SK-MEL-5 (cell line): ENCODE measurements around the gene GOLGB1. TPM values are rescaled to one million over a fixed set of nuclear protein-coding genes. Genes with fewer than 3 reads are reported as not detected.
"Not testable (repeated sequence)": the region's sequence is repeated elsewhere in the genome, so short reads cannot be mapped to it uniquely, and the experiment has no call there.

ENCODE experiments used
- DNase-seq: peaks from one replicate; pipeline ENCODE4 v3.0.0-alpha.2; 2016; ENCODE audit warnings: low read depth, low spot score
- in situ Hi-C: cut with HindIII; loops from 2 replicates; pipeline ENCODE4 v1.10.0; 2016; ENCODE audit warnings: low sequenced_read_pairs, high pct_unique_total_duplicates, low pct_unique_long_range_greater_than_20kb
- polyA plus RNA-seq, 2 experiments: library from polyadenylated mRNA; depleted of rRNA; stranded (reverse); fragments of >200 nt; gene quantifications; 2 replicates each; pipeline ENCODE4 v1.2.3, GENCODE V29; 2015
- total RNA-seq: library from RNA; depleted of rRNA; stranded (reverse); fragments of >200 nt; shearing (Covaris generic); gene quantifications from 2 replicates; pipeline ENCODE4 v1.2.3, GENCODE V29; 2014; rRNA removed

The GOLGB1 gene
- total RNA-seq: 23.0 and 29.8 TPM in 2 replicates
- 9.3 and 12.6 TPM in 2 replicates for polyA plus RNA-seq (2015; cell fraction: cytosol; rRNA removed)
- polyA plus RNA-seq (2015; cell fraction: nucleus; rRNA removed): 67.6 and 79.7 TPM in 2 replicates

- in situ Hi-C loops: no loop called here
- DNase-seq: peak; percentile 100
These were observed at the start of gene GOLGB1 for GRCh38 chr3:121749276-121750086. GOLGB1 (minus strand) TSS chr3:121749741; CDS start chr3:121730971, 18,770 bp downstream.

- no peak for DNase-seq
These were observed 47.4 kb upstream of the GOLGB1 start for GRCh38 chr3:121796970-121797369.

GRCh38 chr3:121794264-121794983 lies 44.9 kb upstream of the GOLGB1 start:
- in situ Hi-C loops: no loop called here
- DNase-seq: no peak

More at GRCh38 chr3:121796970-121797369, 47.4 kb upstream of the GOLGB1 start:
- in situ Hi-C loops: no loop called here

GRCh38 chr3:121793078-121793477 lies 43.5 kb upstream of the GOLGB1 start:
- DNase-seq: no peak
- in situ Hi-C loops: no loop called here

- DNase-seq: no peak
- in situ Hi-C loops: no loop called here
These were observed 36.9 kb upstream of the GOLGB1 start for GRCh38 chr3:121786485-121786884.

GRCh38 chr3:121782784-121783183 lies 33.2 kb upstream of the GOLGB1 start:
- not testable (repeated sequence) for DNase-seq

GRCh38 chr3:121781611-121782010 lies 32.1 kb upstream of the GOLGB1 start:
- DNase-seq: no peak
- in situ Hi-C loops: no loop called here

More at GRCh38 chr3:121782784-121783183, 33.2 kb upstream of the GOLGB1 start:
- in situ Hi-C loops: not testable (repeated sequence)

GRCh38 chr3:121775095-121775494 lies 25.6 kb upstream of the GOLGB1 start:
- in situ Hi-C loops, DNase-seq: not testable (repeated sequence)

- in situ Hi-C loops: no loop called here
- no peak for DNase-seq
These were observed 19.7 kb upstream of the GOLGB1 start for GRCh38 chr3:121769246-121769645.

GRCh38 chr3:121768452-121768851 lies 18.9 kb upstream of the GOLGB1 start:
- in situ Hi-C loops: no loop called here
- DNase-seq: no peak

GRCh38 chr3:121759541-121760202 lies 10.1 kb upstream of the GOLGB1 start:
- DNase-seq: no peak
- in situ Hi-C loops: no loop called here

- in situ Hi-C loops: no loop called here
- DNase-seq: no peak
These were observed 9.3 kb upstream of the GOLGB1 start for GRCh38 chr3:121758727-121759450.

GRCh38 chr3:121757812-121758545 lies 8.4 kb upstream of the GOLGB1 start:
- in situ Hi-C loops: no loop called here
- no peak for DNase-seq

- DNase-seq: no peak
- in situ Hi-C loops: no loop called here
These were observed 7.7 kb upstream of the GOLGB1 start for GRCh38 chr3:121757087-121757811.

- in situ Hi-C loops: no loop called here
- no peak for DNase-seq
These were observed 3.2 kb upstream of the GOLGB1 start for GRCh38 chr3:121752772-121753171.

GRCh38 chr3:121752261-121752660 lies 2.7 kb upstream of the GOLGB1 start:
- DNase-seq: no peak
- in situ Hi-C loops: no loop called here
